DMS 273 (cell line): Measurements from ENCODE around the gene TOP3B.

Source experiments
- DNase-seq: peaks from one replicate; lab custom pipeline; 2025; ENCODE audit not compliant: unreplicated experiment; lab: John Stamatoyannopoulos, UW

The TOP3B gene

GRCh38 chr22:21964234-21964633 is 18.4 kb downstream of the TOP3B start:
- DNase-seq = no peak

- DNase-seq = no peak
Observed at GRCh38 chr22:21963790-21964211, 18.8 kb downstream of the TOP3B start.

GRCh38 chr22:21963286-21963685 is 19.3 kb downstream of the TOP3B start:
- DNase-seq = no peak

GRCh38 chr22:21962655-21962949 is 20.0 kb downstream of the TOP3B start:
- no peak for DNase-seq

- DNase-seq = peak; percentile 10
Observed at GRCh38 chr22:21961886-21962654, 20.5 kb downstream of the TOP3B start.

- DNase-seq = no peak
Observed at GRCh38 chr22:21961127-21961867, 21.3 kb downstream of the TOP3B start.

- no peak for DNase-seq
Observed at GRCh38 chr22:21960200-21961126, 22.1 kb downstream of the TOP3B start.

- DNase-seq = no peak
Observed at GRCh38 chr22:21959274-21960074, 23.1 kb downstream of the TOP3B start.

GRCh38 chr22:21958360-21959273 is 24.0 kb downstream of the TOP3B start:
- DNase-seq = no peak

- peak; percentile 88 for DNase-seq
Observed at GRCh38 chr22:21952586-21953571, 29.7 kb downstream of the TOP3B start, which contains the start of gene PPM1F. Gene PPM1F (minus strand): TSS chr22:21952848. CDS start chr22:21946048, 6,800 bp downstream.

GRCh38 chr22:21951931-21952465 is 30.6 kb downstream of the TOP3B start:
- peak; percentile 39 for DNase-seq

- no peak for DNase-seq
Observed at GRCh38 chr22:21951062-21951461, 31.5 kb downstream of the TOP3B start.

GRCh38 chr22:21949948-21950347 is 32.6 kb downstream of the TOP3B start:
- DNase-seq = no peak

- no peak for DNase-seq
Observed at GRCh38 chr22:21949569-21949918, 33.0 kb downstream of the TOP3B start.

- no peak for DNase-seq
Observed at GRCh38 chr22:21948824-21949568, 33.6 kb downstream of the TOP3B start.

- DNase-seq = no peak
Observed at GRCh38 chr22:21948390-21948789, 34.2 kb downstream of the TOP3B start.
